HG02981 (cell line): ENCODE results near the gene PTPRCAP.
A peak's percentile ranks its signal among the peaks of the same experiment; 100 is the strongest.
"Not testable (repeated sequence)": the region's sequence is repeated elsewhere in the genome, so short reads cannot be mapped to it uniquely, and the experiment has no call there.

Experiments used
- ATAC-seq: cut with Tn5 transposase; IDR thresholded peaks from one replicate; pipeline ENCODE4 v1.9.1; 2021; ENCODE audit warnings: mild to moderate bottlenecking, moderate library complexity; ENCODE audit not compliant: unreplicated experiment

PTPRCAP gene

DNA sequence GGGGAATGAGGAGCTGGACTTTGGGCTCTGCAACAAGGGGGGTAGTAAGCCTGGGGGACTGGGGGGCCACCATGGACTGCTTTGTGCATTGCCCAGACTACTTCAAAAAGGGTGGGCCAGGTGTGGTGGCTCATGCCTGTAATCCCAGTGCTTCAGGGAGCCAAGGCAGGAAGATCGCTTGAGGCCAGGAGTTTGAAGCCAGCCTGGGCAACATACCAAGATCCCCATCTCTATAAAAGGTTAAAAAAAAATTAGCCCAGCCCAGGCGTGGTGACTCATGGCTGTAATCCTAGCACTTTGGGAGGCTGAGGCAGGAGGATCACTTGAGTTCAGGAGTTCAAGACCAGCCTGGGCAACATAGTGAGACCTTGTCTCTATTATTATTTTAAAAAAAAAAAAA lies 28.0 kb upstream of the PTPRCAP start:
- not testable (repeated sequence) for ATAC-seq

DNA sequence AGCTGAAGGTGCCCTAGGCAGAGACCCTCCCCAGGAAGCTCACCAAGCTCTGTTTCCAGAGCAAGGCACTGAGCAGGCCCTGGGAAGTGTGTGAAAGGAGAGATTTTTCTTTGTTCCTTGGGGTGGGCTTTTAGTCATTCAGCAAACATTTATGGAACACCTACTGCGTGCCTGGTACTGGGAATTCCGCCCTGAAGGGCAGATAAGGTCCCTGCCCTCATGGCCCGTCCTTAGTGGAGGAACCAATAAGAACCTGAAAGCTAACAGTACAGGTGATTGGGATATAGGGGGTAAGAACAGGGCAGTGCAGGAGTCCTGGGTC lies 27.7 kb upstream of the PTPRCAP start:
- no peak for ATAC-seq

DNA sequence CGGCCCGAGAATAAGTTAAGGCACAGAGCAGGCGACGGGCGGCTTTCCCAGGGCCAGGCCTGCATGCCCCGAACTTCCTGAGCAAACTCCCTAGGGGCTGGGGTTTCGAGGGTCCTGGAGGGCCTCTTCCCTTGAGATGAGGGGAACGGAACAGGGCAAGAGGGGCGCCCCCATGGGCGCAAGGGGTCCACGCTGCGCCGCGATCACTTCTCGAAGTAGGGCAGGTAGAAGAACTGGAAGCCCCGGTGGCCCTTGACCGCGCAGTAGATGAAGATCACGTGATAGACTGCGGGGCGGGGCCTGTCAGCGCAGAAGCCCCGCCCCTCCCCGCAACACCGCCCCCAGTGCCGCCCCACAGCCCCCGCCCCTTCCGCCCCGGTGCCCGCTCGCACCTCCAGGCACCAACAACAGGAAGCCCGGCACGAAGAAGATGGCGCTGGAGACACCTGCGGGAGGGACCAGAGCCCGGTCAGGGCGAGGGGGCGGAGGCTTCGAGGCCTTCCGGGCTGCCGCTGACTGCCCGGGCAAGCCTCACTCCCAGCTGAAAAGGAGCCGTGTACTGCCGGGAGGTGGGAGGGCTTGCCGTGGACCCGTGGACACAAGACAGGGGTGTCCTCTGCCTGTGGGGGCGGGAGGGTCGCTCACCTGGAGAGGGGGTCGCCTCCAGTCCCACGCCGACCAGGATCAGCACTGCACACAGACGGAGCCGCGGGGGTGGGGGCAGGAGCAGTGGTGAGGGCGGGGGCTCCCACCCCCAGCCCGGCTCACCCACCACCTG lies 27.1 kb upstream of the PTPRCAP start:
- peak; percentile 51 for ATAC-seq

DNA sequence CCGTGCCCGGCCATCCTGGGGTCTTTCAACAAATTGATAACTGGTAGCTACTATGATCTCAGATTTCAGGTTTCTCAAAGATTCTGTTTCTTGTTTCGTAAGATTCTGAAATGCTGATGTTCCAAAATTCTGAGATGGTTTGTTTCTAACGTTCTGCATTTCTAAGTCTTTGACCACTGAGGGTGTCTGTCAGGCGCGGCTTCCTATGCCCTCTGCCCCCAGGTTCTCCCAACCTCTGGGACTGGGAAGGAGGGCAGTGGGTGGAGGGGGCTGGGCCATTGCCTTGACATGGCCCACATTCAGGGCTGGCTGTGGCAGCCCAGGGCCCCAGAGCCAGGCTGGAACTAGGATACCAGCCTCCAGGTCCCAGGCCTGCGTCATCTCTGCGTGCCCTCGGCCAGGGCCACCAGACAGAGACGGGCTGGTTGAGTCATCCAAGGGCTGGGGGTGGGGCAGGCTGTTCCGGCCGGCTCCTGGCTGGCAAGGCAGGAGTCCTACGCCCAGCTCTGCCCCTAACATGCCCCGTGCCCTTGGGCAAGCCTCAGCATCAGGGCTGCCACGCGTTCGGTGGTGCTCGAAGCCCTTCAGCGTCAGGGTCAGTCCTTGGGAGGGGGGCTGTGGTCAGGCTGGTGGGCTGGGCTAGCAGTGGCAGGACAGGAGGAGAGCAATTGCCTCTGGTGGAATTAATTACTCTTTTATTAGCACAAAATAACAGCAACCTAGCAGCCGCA lies 26.4 kb upstream of the PTPRCAP start:
- ATAC-seq = no peak

DNA sequence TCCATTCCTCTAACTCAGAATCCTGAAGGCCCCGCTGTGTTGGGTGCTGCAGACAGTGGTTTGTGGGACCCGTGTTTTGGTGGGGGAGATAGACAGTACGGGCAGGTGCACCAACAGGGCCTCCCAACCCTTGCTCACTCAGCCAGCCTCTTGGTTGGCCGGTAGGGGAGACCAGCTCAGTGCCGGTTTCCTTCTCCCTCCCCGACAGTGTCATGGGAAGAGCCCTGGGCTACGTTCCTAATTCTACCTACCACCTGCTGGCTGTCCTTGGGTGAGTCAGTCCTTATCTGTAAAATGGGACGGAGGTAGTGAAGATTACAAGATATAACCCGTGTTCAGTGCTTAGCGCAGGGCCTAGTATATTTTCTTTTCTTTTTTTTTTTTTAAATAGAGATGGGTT lies 25.7 kb upstream of the PTPRCAP start:
- ATAC-seq = no peak

DNA sequence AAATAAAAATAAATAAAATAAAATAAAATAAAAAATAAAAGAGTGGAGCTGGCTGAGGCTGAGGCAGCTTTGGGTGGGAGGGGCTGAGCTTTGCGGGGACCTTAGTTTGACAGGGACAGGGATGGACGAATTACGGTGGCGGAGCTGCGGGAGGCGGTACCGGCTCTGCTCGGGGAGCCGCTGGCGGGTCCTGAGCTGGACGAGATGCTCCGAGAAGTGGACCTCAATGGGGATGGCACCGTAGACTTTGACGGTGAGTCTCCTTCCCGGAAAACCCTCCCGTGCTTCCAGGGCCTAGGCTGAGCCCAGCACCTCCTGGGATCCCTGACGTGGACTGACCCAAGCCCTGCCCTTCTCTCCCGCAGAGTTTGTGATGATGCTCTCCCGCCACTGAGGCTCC lies 20.8 kb upstream of the PTPRCAP start:
- no peak for ATAC-seq

DNA sequence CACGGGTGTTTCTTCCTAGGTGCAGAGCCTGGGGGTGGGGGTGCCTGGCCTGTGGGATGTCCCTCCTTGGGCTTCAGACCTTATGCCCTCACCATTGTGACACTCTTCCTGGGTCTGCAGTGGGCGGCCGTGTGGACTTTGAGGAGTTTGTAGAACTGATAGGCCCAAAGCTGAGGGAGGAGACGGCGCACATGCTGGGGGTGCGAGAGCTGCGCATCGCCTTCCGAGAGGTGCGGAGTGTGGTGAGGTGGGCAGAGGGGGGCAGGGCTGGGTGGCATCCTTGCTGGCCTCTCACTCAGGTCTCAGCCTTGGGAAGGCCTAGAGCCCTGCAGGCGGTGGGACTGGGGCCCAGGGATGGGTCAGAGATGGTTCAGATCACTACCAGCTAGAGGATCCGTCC lies 20.0 kb upstream of the PTPRCAP start:
- ATAC-seq = no peak

DNA sequence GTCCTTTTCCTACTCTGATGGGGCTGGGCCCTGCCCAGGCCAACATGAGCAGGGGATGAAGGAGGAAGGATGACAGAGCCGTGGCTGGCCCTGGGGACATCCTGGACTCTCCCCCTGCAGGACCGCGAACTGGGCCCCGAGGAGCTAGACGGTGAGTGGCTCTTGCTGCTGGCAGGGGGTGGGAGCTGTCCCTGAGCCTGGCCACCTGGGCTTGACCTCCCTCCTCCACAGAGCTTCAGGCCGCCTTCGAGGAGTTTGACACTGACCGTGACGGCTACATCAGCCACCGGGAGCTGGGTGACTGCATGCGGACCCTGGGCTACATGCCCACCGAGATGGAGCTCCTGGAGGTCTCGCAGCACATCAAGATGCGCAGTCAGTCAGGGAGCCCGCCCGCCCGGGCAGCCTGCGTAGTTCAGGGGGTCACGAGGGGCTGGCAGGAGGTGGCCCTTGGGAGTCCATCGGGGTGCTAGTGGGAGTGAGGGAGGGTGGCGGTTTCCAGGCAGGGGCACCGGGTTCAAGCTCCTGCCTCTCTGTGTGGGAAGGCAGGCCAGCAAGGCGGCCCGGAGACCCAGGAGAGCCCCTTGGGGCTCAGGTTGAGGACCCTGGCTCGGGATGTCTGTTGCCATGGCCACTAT lies 18.7 kb upstream of the PTPRCAP start:
- no peak for ATAC-seq

DNA sequence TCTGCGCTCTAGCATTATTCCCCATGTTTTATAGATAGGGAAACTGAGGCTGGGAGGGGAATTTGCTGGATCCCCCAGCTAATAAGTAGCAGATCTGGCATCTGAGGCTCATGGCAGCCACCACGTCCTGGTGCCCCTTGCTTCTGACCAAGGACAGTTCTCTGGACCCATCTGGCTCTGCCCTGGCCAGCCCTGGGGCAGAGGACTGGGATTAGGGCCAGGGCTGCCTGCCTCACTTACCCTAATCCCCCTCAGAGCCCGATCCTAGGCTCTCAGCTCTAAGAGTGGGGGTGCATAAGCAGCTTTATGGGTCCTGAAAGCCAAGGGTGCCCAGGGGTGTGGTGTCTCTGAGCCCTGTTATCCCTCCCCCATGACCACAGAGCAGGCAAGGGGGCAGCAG lies 17.6 kb upstream of the PTPRCAP start, which contains the start of gene CABP4:
Gene CABP4, plus strand, starts transcription at position 301 of the 400 bp plus-strand sequence. Its CDS starts 70 bp downstream, at position 371.
- no peak for ATAC-seq

DNA sequence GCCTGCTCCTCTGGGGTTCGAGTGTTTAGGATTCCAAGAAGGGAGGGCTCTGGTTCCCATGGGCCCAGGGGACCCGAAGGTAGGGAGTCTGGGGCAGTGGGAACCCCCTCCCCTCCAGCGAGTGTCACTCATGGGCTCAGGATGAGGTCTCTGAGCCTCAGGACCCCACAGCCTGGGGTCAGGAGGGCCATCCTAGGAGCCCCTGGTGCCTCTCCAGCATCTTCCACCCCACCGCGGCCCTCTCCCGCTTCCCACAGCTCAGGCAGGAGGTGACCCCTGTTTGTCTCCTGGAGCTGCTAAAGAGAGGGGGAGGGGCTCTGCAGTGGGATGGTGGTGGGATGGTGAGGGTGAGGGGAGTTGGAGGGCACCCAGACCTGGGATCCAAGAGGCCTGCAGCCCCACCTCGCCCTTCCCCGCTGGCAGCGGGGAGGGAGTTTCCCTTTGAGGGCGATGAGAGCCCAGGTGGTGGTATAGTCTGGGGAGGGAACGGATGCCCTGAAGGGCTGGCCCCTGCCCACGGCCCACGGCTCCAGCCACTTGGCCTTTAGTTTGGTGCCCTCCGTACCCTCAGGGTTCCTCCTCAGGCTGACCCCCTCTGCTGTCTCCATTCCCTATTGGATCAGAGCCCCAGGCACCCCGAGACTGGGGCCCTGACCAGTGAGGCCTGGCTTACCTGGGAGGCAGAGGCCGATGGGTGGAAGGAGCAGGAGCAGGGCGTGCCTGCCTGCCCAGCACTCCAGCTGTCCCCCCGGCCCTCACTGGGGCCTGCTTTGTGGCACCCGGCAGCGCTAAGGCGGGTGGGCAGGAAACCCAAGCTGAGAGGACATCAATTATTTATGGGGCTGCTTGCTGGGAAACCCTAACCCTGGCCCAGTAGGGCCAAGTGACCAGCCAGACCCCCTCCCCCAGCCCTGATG lies 16.6 kb upstream of the PTPRCAP start:
- no peak for ATAC-seq

DNA sequence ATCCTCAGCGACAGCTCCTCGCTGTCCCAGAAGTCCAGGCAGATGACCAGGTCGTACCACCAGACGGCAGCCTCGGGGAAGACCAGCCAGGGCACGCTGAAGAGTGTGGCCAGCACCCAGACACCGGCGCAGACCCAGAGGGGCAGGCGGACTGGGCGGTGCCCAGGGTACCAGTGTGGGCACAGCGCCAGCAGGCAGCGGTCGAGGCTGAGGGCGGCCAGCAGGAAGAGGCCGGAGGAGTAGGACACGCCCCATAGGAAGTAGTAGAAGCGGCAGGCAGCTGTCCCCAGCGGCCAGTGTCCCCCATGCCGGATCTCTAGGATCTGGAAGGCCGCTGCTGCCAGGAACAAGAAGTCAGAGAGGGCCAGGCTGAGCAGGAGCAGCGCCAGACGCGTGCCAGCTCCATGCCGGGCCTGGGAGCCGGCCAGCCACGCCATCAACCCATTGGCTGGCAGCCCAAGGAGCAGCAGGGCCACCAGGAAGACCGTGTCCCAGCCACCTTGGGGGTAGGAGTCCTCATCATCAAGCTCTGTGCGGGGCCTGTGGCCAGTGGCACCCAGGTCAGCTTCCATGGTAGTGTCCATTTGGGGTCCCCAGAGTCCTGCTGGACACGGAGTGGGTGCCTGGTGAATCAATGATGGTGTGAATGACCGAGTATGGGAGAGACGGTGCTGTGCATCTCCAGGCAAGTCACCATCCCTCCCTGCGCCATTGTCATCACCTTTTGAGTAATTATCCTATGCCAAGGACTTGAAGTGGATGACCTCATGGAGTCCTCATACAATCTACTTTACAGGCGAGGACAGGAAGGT lies 14.9 kb upstream of the PTPRCAP start, which contains the start of gene GPR152:
Gene GPR152, minus strand, starts transcription at position 589 of the 812 bp plus-strand sequence. Its CDS starts 5 bp downstream, at position 584.
- ATAC-seq = no peak

DNA sequence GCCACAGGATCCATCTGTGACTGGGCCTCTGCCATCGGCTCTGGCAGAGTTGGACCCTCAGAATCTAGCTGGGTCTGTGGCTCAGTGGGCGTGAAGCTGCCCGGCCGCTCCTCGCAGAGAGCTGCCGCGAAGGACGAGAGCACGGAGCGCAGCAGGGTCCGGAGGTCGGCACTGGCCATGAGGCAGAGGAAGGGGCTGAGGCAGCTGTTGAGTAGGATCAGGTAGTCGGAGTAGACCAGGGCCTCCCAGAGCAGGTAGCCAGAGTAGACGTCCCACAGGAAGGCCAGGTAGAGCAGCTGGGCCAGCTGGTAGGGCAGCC lies 14.1 kb upstream of the PTPRCAP start:
- no peak for ATAC-seq

DNA sequence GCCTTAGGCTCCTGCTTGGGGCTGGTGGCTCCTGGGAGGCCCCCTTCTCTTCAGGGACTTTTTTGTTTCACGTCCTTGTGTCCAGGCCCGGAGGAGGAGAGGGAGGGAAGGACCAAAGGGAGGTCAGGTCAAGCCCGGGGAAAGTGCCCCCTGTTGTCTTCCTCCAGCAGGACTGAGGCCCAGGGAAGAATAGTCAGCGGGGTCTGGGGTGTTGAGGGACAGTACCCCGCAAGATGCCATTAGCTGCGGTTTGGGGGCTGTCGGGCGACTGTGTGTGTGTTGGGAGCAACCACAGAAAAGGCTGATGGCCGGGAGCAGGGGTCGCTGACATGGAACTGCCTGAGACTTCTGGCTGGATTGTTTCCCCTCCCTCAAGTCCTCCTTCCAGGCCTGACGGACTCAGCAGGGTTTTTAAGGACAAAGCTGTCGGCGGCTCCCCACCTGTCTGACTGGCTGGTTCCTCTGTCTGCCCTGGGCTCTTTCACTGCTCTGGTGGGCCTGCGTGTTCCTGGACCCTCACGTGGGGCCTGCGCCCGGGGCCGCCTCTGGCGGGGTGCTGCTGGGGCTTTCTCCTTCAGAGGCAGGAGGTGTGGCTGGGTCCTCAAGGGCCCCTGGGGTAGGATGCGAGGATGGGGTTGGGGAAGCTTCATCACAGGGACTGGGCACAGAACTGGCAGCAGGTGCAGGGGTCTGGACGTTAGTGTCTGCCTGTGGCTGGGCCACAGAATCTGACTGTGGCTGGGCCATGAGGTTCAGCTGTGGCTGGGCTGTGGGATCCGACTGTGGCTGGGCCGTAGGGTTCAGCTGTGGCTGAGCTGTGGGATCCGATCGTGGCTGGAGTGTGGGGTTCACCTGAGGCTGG lies 13.5 kb upstream of the PTPRCAP start:
- no peak for ATAC-seq

DNA sequence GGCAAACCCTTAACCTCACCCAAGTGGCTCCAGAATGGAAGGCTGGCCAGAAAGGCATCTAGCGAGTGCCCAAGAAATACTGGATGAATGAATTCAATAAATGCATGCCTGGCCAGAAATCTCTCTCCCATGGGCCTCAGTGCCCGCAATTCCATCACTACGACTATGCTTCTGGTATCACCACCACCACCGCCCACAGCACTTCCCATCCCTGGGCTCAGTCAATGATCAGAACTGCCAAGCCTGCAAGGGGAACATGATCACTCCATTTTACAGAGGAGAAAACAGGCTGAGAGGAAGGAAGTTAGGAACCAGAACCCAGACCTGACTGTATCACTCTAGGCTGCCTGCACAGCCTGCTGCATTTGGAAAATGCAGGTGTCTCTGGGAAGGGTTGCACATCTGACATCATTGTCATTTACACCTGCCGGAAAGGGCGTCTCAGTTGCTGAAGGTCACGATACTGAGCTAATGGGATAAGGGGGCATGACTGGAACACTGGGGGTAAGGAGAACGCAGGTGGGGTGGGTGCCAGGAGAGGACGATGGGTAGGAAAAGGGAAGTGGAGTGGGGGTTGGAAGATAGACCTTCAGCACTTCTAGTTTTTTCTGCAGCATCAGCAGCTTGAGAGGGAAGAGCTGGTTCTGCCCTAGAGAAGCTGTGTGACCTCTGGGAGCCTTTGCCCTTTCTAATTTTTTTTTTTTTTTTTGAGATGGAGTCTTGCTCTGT lies 11.8 kb upstream of the PTPRCAP start:
- ATAC-seq = no peak

DNA sequence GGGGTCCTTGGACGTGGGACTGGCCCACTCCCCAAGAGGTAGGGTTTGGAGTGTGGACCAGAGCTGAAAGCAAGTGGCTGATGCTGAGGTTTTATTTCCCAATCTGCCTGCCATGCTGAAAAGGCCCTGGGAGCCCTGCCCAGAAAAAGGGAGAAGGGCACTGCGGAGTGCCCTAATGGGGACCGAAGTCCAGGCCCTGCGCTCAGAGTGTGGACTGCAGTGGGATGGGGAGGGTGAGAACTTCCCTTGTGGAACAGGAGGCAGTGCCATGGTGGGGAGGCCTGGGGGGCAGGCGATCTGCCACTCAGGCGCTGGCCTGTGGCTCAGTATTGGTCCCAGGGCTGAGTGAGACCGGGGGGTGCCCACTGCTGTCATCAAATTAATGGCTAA lies 10.7 kb upstream of the PTPRCAP start:
- no peak for ATAC-seq

DNA sequence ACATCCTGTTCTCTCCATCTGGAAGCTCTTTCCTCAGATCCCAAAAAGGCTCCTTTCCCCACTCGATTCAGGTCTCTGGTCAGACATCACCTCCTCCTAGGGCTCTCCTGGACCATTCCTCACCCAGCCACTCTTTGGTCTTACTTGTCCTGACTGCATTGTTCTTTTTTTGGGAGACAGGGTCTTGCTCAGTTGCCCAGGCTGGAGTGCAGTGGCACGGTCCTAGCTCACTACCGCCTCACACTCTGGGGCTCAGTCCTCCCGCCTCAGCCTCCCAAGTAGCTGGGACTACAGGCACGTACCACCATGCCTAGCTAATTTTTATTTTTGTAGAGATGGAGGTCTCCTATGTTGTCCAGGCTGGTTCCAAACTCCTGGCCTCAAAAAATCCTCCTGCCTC lies 8.0 kb upstream of the PTPRCAP start:
- ATAC-seq = no peak

DNA sequence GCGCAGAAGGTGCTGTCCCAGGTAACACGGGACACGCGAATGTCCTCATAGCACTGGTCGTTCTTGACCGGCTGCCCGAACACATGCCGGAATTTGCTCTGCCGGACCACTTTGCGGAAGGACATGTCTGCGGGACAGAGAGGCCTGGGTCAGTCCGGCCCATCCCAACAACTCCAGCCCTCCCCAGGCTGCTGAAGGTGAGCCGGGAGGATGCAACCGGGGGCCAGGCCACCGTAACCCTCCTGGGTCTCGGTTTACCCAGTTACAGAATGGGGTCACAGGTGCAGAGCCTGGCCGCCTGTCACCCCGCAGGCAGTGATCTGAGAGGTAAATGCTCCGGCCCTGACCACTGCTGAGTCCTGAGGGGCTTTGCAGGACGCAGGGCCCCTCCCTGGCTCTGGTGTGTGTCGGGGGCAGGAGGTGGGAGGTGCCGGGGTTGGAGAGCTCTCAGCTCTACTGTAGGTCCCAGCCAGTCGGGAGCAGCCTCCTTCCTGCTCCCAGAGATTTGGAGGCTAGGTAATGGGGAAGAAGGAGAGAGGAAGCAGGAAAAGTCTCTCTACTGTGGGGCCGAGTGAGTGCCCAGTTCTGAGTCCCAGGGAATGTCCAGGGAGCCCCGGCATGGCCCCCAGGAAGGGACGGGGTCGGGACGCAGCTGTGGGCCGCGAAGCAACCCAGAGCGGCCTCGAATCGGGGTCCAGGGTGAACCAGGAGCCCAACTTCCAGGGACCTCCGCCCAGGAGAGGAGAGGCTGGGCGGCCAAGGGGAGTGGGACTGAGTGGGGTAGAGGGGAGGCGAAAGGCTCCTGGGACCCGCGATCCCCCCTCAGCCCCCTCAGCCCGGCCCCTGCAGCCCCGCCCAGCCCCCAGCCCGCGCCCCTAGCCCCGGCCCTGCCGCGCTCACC lies 5.3 kb upstream of the PTPRCAP start:
- no peak for ATAC-seq
